Endodermal cell (in vitro differentiated cells): Measurements from ENCODE around the gene DSTN. TPM values are rescaled to one million over a fixed set of nuclear protein-coding genes. Genes with fewer than 3 reads are reported as not detected.

Experiments
- DNase-seq: peaks from one replicate; pipeline ENCODE4 v3.0.0-alpha.2; 2017
- H3K27ac ChIP-seq: 2 replicates; pipeline ENCODE4 v1.5.1; 2013; ENCODE audit warnings: mild to moderate bottlenecking, low read depth, low read length, moderate library complexity
- H3K27me3 ChIP-seq: 2 replicates; pipeline ENCODE4 v1.6.1; 2013; ENCODE audit warnings: mild to moderate bottlenecking, low read length, moderate library complexity; ENCODE audit not compliant: insufficient read depth, control insufficient read depth, poor library complexity, severe bottlenecking
- H3K36me3 ChIP-seq: 2 replicates; pipeline ENCODE4 v1.7.0; 2013; ENCODE audit warnings: mild to moderate bottlenecking, low read length, moderate library complexity; ENCODE audit not compliant: control insufficient read depth, insufficient read depth
- H3K4me1 ChIP-seq: one replicate; pipeline ENCODE4 v1.7.0; 2013; ENCODE audit warnings: low read length; ENCODE audit not compliant: control insufficient read depth, insufficient read depth
- H3K4me3 ChIP-seq: 2 replicates; pipeline ENCODE4 v1.5.1; 2013; ENCODE audit warnings: mild to moderate bottlenecking, low read length, moderate library complexity
- H3K9ac ChIP-seq: 2 replicates; pipeline ENCODE4 v1.6.1; 2013; ENCODE audit warnings: mild to moderate bottlenecking, low read length, moderate library complexity; ENCODE audit not compliant: poor library complexity, severe bottlenecking; ENCODE audit errors: extremely low read depth
- H3K9me3 ChIP-seq: 2 replicates; pipeline ENCODE4 v1.6.1; 2013; ENCODE audit warnings: mild to moderate bottlenecking, low read length, moderate library complexity; ENCODE audit not compliant: control insufficient read depth
- H3K27ac Mint-ChIP-seq: 2 replicates; pipeline ENCODE4 v1.8.0; 2020; ENCODE audit warnings: mixed read lengths
- H3K27me3 Mint-ChIP-seq: 2 replicates; pipeline ENCODE4 v1.8.0; 2021; ENCODE audit warnings: mild to moderate bottlenecking, mixed read lengths; ENCODE audit not compliant: insufficient read depth
- H3K36me3 Mint-ChIP-seq: 2 replicates; pipeline ENCODE4 v1.8.0; 2020; ENCODE audit warnings: low read depth, mixed read lengths
- H3K4me1 Mint-ChIP-seq: 2 replicates; pipeline ENCODE4 v1.8.0; 2020; ENCODE audit warnings: mixed read lengths
- H3K4me3 Mint-ChIP-seq: 2 replicates; pipeline ENCODE4 v1.8.0; 2020; ENCODE audit warnings: mild to moderate bottlenecking, moderate library complexity, mixed read lengths
- H3K9me3 Mint-ChIP-seq: 2 replicates; pipeline ENCODE4 v1.8.0; 2020; ENCODE audit warnings: mild to moderate bottlenecking, mixed read lengths
- WGBS, 2 experiments: methylation state at CpG; one replicate each; pipeline versions ENCODE4 v1.1.5 to v1.1.7; 2013; ENCODE audit warnings: missing lambda C conversion rate in 2 of 2, mixed read lengths in 1 of 2; ENCODE audit not compliant: insufficient coverage in 1 of 2, insufficient read length in 1 of 2; 5-methylcytosine and 5-hydroxymethylcytosine counted together
- total RNA-seq, 2 donors: library from RNA; stranded (reverse); fragmentation: NEBNext Ultra II Directional in 1 of 2; extraction: Animal tissue kit (Norgen Biotek cat#: 25700) in 1 of 2; gene quantifications; 2 replicates in 1 of 2; 3 replicates in 1 of 2; pipeline ENCODE4 v1.2.1, GENCODE V29; 2021
- TF ChIP-seq, protein P1 (sequence below): fragments of 200-600 bp; sonication (generic); conservative IDR thresholded peaks from 2 replicates; pipeline ENCODE4 v1.5.0; 2021; ENCODE audit warnings: antibody characterized with exemption, mild to moderate bottlenecking

The DSTN gene
- total RNA-seq, 2 donors from 2014 or later, result 196 to 204 TPM

- Mint-ChIP-seq H3K4me3 (no peak overlapping the region), H3K4me1 (peaks cover 3% of the 10 kb centered on the region), H3K9me3 (no peaks in the 10 kb centered on the region), H3K27me3 (no peaks in the 10 kb centered on the region), H3K36me3 (peaks cover 30% of the 10 kb centered on the region), H3K27ac (no peak overlapping the region)
- H3K27ac ChIP-seq, result no peak overlapping the region
- peak; percentile 35 for DNase-seq
- H3K9ac ChIP-seq, result no peak overlapping the region
- TF ChIP-seq, protein P1, sequence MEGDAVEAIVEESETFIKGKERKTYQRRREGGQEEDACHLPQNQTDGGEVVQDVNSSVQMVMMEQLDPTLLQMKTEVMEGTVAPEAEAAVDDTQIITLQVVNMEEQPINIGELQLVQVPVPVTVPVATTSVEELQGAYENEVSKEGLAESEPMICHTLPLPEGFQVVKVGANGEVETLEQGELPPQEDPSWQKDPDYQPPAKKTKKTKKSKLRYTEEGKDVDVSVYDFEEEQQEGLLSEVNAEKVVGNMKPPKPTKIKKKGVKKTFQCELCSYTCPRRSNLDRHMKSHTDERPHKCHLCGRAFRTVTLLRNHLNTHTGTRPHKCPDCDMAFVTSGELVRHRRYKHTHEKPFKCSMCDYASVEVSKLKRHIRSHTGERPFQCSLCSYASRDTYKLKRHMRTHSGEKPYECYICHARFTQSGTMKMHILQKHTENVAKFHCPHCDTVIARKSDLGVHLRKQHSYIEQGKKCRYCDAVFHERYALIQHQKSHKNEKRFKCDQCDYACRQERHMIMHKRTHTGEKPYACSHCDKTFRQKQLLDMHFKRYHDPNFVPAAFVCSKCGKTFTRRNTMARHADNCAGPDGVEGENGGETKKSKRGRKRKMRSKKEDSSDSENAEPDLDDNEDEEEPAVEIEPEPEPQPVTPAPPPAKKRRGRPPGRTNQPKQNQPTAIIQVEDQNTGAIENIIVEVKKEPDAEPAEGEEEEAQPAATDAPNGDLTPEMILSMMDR, result no peak
- peaks cover 81% of the 10 kb centered on the region for H3K36me3 ChIP-seq
- no peaks in the 10 kb centered on the region for H3K4me1 ChIP-seq
- H3K9me3 ChIP-seq, result no peaks in the 10 kb centered on the region
- H3K27me3 ChIP-seq, result no peaks in the 10 kb centered on the region
- no peak overlapping the region for H3K4me3 ChIP-seq
- WGBS, 2 experiments, result 95 to 100% methylated on average over 4 of the region's 4 CpGs
Measured at GRCh38 chr20:17602493-17602892, 32.6 kb downstream of the DSTN start.

DNA sequence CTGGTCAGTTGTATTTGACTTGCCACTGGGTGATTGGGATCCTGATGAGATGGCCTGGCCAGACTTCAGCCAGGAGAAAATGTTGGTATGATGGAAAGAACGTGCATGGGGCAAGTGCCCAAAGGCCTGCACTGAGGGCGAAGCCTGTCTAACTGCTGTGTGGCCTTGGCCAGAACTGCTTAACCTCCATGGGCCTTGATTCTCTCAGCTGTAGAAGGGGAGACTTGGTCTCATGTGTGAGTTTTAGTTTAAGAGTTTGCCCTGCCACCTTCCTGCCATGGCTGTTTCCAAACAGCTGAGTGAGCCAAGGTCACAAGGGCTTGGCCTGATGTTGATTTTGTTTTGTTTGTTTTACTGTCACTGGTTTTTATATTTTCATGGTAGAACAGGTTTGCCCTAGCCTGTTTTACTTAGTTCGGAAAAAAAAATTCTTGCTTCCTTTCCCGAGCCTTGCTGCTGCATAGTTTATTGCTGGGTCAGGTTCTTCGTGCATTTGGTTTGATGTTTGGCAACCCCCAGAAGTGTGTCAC lies 35.3 kb downstream of the DSTN start:
- Histone ChIP-seq H3K9ac (no peak overlapping the region), H3K4me1 (no peaks in the 10 kb centered on the region), H3K4me3 (no peak overlapping the region), H3K27me3 (no peaks in the 10 kb centered on the region), H3K9me3 (no peaks in the 10 kb centered on the region), H3K36me3 (peaks cover 75% of the 10 kb centered on the region), H3K27ac (no peak overlapping the region)
- Mint-ChIP-seq H3K36me3 (peaks cover 40% of the 10 kb centered on the region), H3K4me1 (peaks cover 3% of the 10 kb centered on the region), H3K9me3 (no peaks in the 10 kb centered on the region), H3K4me3 (no peak overlapping the region), H3K27me3 (no peaks in the 10 kb centered on the region), H3K27ac (no peak overlapping the region)
- WGBS, 2 experiments, result 95% methylated on average over 5 of the region's 5 CpGs
- DNase-seq, result peak; percentile 35
- TF ChIP-seq, protein P1, result no peak

GRCh38 chr20:17606001-17606400 lies 36.1 kb downstream of the DSTN start:
- H3K4me3 Mint-ChIP-seq, result no peak overlapping the region
- no peaks in the 10 kb centered on the region for H3K9me3 ChIP-seq
- 95 to 100% methylated on average over 1 of the region's 2 CpGs for WGBS, 2 experiments
- peaks cover 36% of the 10 kb centered on the region for H3K36me3 Mint-ChIP-seq
- no peaks in the 10 kb centered on the region for H3K27me3 ChIP-seq
- peaks cover 3% of the 10 kb centered on the region for H3K4me1 Mint-ChIP-seq
- H3K36me3 ChIP-seq, result peaks cover 73% of the 10 kb centered on the region
- H3K4me1 ChIP-seq, result no peaks in the 10 kb centered on the region
- DNase-seq, result no peak
- no peak overlapping the region for H3K4me3 ChIP-seq
- TF ChIP-seq, protein P1, result no peak
- no peaks in the 10 kb centered on the region for H3K27me3 Mint-ChIP-seq
- H3K9ac ChIP-seq, result no peak overlapping the region
- no peak overlapping the region for H3K27ac Mint-ChIP-seq
- no peak overlapping the region for H3K27ac ChIP-seq
- H3K9me3 Mint-ChIP-seq, result no peaks in the 10 kb centered on the region
